SKM-1 treated with dmso at 0.1 percent for 144 hours (cell line): ENCODE results near the gene SNPH.

Experiments used
- DNase-seq: peaks from one replicate; lab custom pipeline; 2025; ENCODE audit not compliant: unreplicated experiment; lab: John Stamatoyannopoulos, UW

Gene SNPH

GRCh38 chr20:1263853-1264252, 2.2 kb upstream of the SNPH start:
- no peak for DNase-seq

- DNase-seq: no peak
These were observed 1.4 kb upstream of the SNPH start for GRCh38 chr20:1264727-1265126.

GRCh38 chr20:1265226-1265915, 723 bp upstream of the SNPH start:
- no peak for DNase-seq

GRCh38 chr20:1265916-1266166, 253 bp upstream of the SNPH start:
- DNase-seq: no peak

GRCh38 chr20:1267161-1267560, 1.1 kb downstream of the SNPH start:
- no peak for DNase-seq

- DNase-seq: no peak
These were observed 1.8 kb downstream of the SNPH start for GRCh38 chr20:1267809-1268374.

GRCh38 chr20:1269235-1269634, 3.1 kb downstream of the SNPH start:
- DNase-seq: no peak

- DNase-seq: no peak
These were observed 3.8 kb downstream of the SNPH start for GRCh38 chr20:1269850-1270249.

GRCh38 chr20:1272368-1273100, 6.4 kb downstream of the SNPH start:
- no peak for DNase-seq

GRCh38 chr20:1273366-1273765, 7.3 kb downstream of the SNPH start:
- no peak for DNase-seq

GRCh38 chr20:1274485-1275311, 8.6 kb downstream of the SNPH start:
- DNase-seq: no peak

GRCh38 chr20:1275919-1276318, 9.8 kb downstream of the SNPH start:
- DNase-seq: no peak

- DNase-seq: no peak
These were observed 11.6 kb downstream of the SNPH start for GRCh38 chr20:1277529-1278322.

GRCh38 chr20:1278993-1279392, 12.9 kb downstream of the SNPH start:
- no peak for DNase-seq

- DNase-seq: no peak
These were observed 14.4 kb downstream of the SNPH start for GRCh38 chr20:1280195-1281102.

GRCh38 chr20:1281279-1282057, 15.4 kb downstream of the SNPH start:
- DNase-seq: no peak

- DNase-seq: no peak
These were observed 16.9 kb downstream of the SNPH start for GRCh38 chr20:1282966-1283365.

GRCh38 chr20:1283522-1284510, 17.7 kb downstream of the SNPH start:
- no peak for DNase-seq
